K562 (cell line): Measurements from ENCODE around the gene FABP3. TPM values are rescaled to one million over a fixed set of nuclear protein-coding genes. Genes with fewer than 3 reads are reported as not detected.

Experiments
- BRD4 ChIP-seq: fragments of 200-600 bp; sonication (generic); IDR thresholded peaks from 2 replicates; pipeline ENCODE4 v1.6.1; 2017; ENCODE audit warnings: inconsistent platforms
- EHMT2 ChIP-seq: fragments of 450-650 bp; IDR thresholded peaks from 2 replicates; pipeline ENCODE4 v1.6.1; 2018; ENCODE audit warnings: antibody characterized with exemption
- ETV1 ChIP-seq: fragments of 450-650 bp; conservative IDR thresholded peaks from 2 replicates; pipeline ENCODE4 v1.6.1; 2016; ENCODE audit warnings: missing genetic modification characterization, control low read depth, low read depth, missing compliant biosample characterization
- GABPA ChIP-seq: fragments of 200-800 bp; sonication (Bioruptor generic); conservative IDR thresholded peaks from 2 replicates; pipeline ENCODE4 v1.6.1; 2016; ENCODE audit warnings: low read depth, missing genetic modification characterization, missing compliant biosample characterization
- GTF2E2 ChIP-seq: fragments of 200-800 bp; sonication (Bioruptor generic); IDR thresholded peaks from 2 replicates; pipeline ENCODE4 v1.6.1; 2016; ENCODE audit warnings: missing genetic modification characterization, missing compliant biosample characterization
- HDAC1 ChIP-seq, 2 experiments: fragments of 450-650 bp; IDR thresholded peaks; 2 replicates each; pipeline ENCODE4 v1.6.1; 2016 to 2017; ENCODE audit warnings: inconsistent platforms in 1 of 2, mild to moderate bottlenecking in 1 of 2, moderate library complexity in 1 of 2
- RCOR1 ChIP-seq, 2 experiments: IDR thresholded peaks; 2 replicates each; pipeline ENCODE4 v1.6.1; 2012; ENCODE audit warnings: low read depth in 2 of 2, low read length in 2 of 2, borderline replicate concordance in 1 of 2, improper control_type of control experiment in 1 of 2
- RERE ChIP-seq: sonication (generic); formaldehyde crosslinking; IDR thresholded peaks from 2 replicates; pipeline ENCODE4 v1.8.0; 2023; ENCODE audit warnings: missing genetic modification reagents, mild to moderate bottlenecking, borderline replicate concordance
- SRSF9 ChIP-seq: fragments of 200-400 bp; formaldehyde crosslinking; IDR thresholded peaks from 2 replicates; pipeline ENCODE4 v1.6.1; 2017; ENCODE audit warnings: low read depth, low read length, borderline replicate concordance
- TCF7 ChIP-seq: sonication (generic); IDR thresholded peaks from 2 replicates; pipeline ENCODE4 v1.6.1; 2016; ENCODE audit warnings: antibody characterized with exemption, borderline replicate concordance
- ZC3H4 ChIP-seq: sonication (generic); formaldehyde crosslinking; IDR thresholded peaks from 2 replicates; pipeline ENCODE4 v1.9.0; 2021; ENCODE audit warnings: missing genetic modification reagents, borderline replicate concordance
- ZC3H8 ChIP-seq: fragments of 450-650 bp; IDR thresholded peaks from 2 replicates; pipeline ENCODE4 v1.6.1; 2017
- ZNF174 ChIP-seq: fragments of 250-450 bp; sonication (Bioruptor Pico); IDR thresholded peaks from 2 replicates; pipeline ENCODE4 v1.4.0; 2020; ENCODE audit warnings: mild to moderate bottlenecking
- ZNF184 ChIP-seq: sonication (generic); formaldehyde crosslinking; IDR thresholded peaks from 2 replicates; pipeline ENCODE4 v1.5.0; 2020; ENCODE audit warnings: missing genetic modification reagents
- ZNF354B ChIP-seq: fragments of 250-450 bp; sonication (Bioruptor Pico); IDR thresholded peaks from 2 replicates; pipeline ENCODE4 v1.4.0; 2020
- ZNF395 ChIP-seq: fragments of 200-800 bp; sonication (Bioruptor generic); IDR thresholded peaks from 2 replicates; pipeline ENCODE4 v1.6.1; 2017; ENCODE audit warnings: missing genetic modification characterization, missing compliant biosample characterization
- ZNF507 ChIP-seq: conservative IDR thresholded peaks from 2 replicates; pipeline ENCODE4 v1.6.1; 2017; ENCODE audit warnings: missing genetic modification characterization, missing compliant biosample characterization
- polyA plus RNA-seq, 8 experiments: library from polyadenylated mRNA; depleted of rRNA in 4 of 8; stranded (reverse) in 5 of 8; unstranded in 3 of 8; fragments of >200 nt; fragmentation: Nextera tagmentation in 2 of 8; fragmentation: Illumina TruSeq in 1 of 8; extraction: Ambion mirVana in 2 of 8; extraction: Trizol in 1 of 8; gene quantifications; 2 replicates each; pipeline versions ENCODE4 v1.2.1 to v1.2.3, GENCODE V29; 2011 to 2014; ENCODE audit warnings: inconsistent platforms in 1 of 8, missing spikeins in 1 of 8
- total RNA-seq, 7 experiments: library from RNA; depleted of rRNA in 6 of 7; stranded (reverse); fragments of >200 nt in 6 of 7; fragmentation: Illumina TruSeq in 2 of 7; extraction: Trizol in 2 of 7; gene quantifications; 2 replicates each; pipeline versions ENCODE4 v1.2.1 to v1.2.3, GENCODE V29; 2011 to 2021; ENCODE audit warnings: low replicate concordance in 1 of 7
- TF ChIP-seq, protein P1 (sequence below): fragments of 250-450 bp; sonication (Bioruptor Pico); IDR thresholded peaks from 2 replicates; pipeline ENCODE4 v1.5.0; 2021
- TF ChIP-seq, protein P2 (sequence below): fragments of 250-450 bp; sonication (Bioruptor Pico); IDR thresholded peaks from 2 replicates; pipeline ENCODE4 v1.5.1; 2021; ENCODE audit warnings: mild to moderate bottlenecking

The FABP3 gene
- total and polyA plus RNA-seq, 9 of the 15 experiments (the other 6 are each of a cell fraction or from before 2014, with no cell fraction given) = 0.22 TPM; not detected in 8

GRCh38 chr1:31394584-31395193 is 21.8 kb upstream of the FABP3 start (continued):
- TF ChIP-seq RERE = no peak
- no peak for TF ChIP-seq BRD4
- TF ChIP-seq ZNF184 (CRISPR knock-in tag) = no peak
- TF ChIP-seq EHMT2 = no peak
- TF ChIP-seq, protein P1, sequence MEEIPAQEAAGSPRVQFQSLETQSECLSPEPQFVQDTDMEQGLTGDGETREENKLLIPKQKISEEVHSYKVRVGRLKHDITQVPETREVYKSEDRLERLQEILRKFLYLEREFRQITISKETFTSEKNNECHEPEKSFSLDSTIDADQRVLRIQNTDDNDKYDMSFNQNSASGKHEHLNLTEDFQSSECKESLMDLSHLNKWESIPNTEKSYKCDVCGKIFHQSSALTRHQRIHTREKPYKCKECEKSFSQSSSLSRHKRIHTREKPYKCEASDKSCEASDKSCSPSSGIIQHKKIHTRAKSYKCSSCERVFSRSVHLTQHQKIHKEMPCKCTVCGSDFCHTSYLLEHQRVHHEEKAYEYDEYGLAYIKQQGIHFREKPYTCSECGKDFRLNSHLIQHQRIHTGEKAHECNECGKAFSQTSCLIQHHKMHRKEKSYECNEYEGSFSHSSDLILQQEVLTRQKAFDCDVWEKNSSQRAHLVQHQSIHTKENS (CRISPR knock-in tag) = no peak
- TF ChIP-seq, protein P2, sequence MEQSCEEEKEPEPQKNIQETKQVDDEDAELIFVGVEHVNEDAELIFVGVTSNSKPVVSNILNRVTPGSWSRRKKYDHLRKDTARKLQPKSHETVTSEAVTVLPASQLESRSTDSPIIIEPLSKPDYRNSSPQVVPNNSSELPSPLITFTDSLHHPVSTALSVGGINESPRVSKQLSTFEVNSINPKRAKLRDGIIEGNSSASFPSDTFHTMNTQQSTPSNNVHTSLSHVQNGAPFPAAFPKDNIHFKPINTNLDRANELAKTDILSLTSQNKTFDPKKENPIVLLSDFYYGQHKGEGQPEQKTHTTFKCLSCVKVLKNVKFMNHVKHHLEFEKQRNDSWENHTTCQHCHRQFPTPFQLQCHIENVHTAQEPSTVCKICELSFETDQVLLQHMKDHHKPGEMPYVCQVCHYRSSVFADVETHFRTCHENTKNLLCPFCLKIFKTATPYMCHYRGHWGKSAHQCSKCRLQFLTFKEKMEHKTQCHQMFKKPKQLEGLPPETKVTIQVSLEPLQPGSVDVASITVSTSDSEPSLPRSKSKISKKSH (CRISPR knock-in tag) = no peak
- peak; percentile 44; the same call in 1 of the 2 replicates for TF ChIP-seq ETV1 (tag)
- TF ChIP-seq ZNF507 (tag) = no peak
- peak in 1 of 2 experiments; percentile 74; a peak in 2 of 4 replicates for TF ChIP-seq RCOR1 (IDR thresholded peaks at IDR 0.05; ENCODE audit: borderline replicate concordance in 1 of 2, low read depth in 2 of 2, low read length in 2 of 2)
- no peak for TF ChIP-seq ZNF395 (CRISPR knock-in tag)
- TF ChIP-seq SRSF9 = no peak
- no peak for TF ChIP-seq ZNF174 (CRISPR knock-in tag)
- TF ChIP-seq HDAC1 (IDR thresholded peaks at IDR 0.05) = no peak
- no peak for TF ChIP-seq ZNF354B (CRISPR knock-in tag)
- TF ChIP-seq TCF7 = no peak
- TF ChIP-seq GTF2E2 (tag) = no peak
- no peak for TF ChIP-seq ZC3H8
- TF ChIP-seq GABPA (tag) = 0 out of 2 replicates have a peak, but pooled peaks have one; percentile 30
- no peak for TF ChIP-seq ZC3H4 (CRISPR knock-in tag)
